Keratinocyte (primary cell): Measurements from ENCODE around the gene ZFPM1.

Experiments used
- CTCF ChIP-seq, 3 experiments: IDR thresholded peaks in 1 of 3; conservative IDR thresholded peaks in 1 of 3; optimal IDR thresholded peaks in 1 of 3; 2 replicates in 2 of 3; 3 replicates in 1 of 3; pipeline versions ENCODE3 to v1.5.1; 2011; ENCODE audit warnings: low read length in 3 of 3, mild to moderate bottlenecking in 3 of 3, moderate library complexity in 2 of 3, control low read depth in 1 of 3, inconsistent platforms in 1 of 3; ENCODE audit not compliant: insufficient read depth in 2 of 3; ENCODE audit errors: extremely low read depth in 1 of 3
- EZH2 ChIP-seq: IDR thresholded peaks from one replicate; pipeline ENCODE4 v1.6.1; 2012; ENCODE audit warnings: inconsistent platforms, mild to moderate bottlenecking, low read length, moderate library complexity

GRCh38 chr16:88475037-88475436 is 22.0 kb downstream of the ZFPM1 start:
- TF ChIP-seq CTCF (optimal IDR thresholded peaks at IDR 0.05 in 1 of 3, IDR thresholded peaks at IDR 0.05 in 1 of 3, conservative IDR thresholded peaks at IDR 0.05 in 1 of 3; ENCODE audit: extremely low read depth in 1 of 3, insufficient read depth in 2 of 3, low read length in 3 of 3) (no peak), EZH2 (no peak)
